B cell (primary cell): Measurements from ENCODE around the gene ADORA2A. TPM values are rescaled to one million over a fixed set of nuclear protein-coding genes. Genes with fewer than 3 reads are reported as not detected.
A peak's percentile ranks its signal among the peaks of the same experiment; 100 is the strongest.

ENCODE experiments used
- ATAC-seq: fragments of 200-7000 bp; cut with Tn5 transposase; one replicate; pipeline ENCODE4 v1.10.0; 2021; ENCODE audit warnings: low read depth, mild to moderate bottlenecking, moderate number of reproducible peaks, moderate library complexity
- CTCF ChIA-PET: fragments of 350-600 bp; sonication (Branson Sonifier 250); formaldehyde crosslinking; loops from one replicate; lab custom pipeline; 2021; ENCODE audit warnings: antibody characterized with exemption, inconsistent platforms; lab: Charles Lee
- POLR2A ChIA-PET: fragments of 350-600 bp; sonication (Branson Sonifier 250); formaldehyde crosslinking; loops from one replicate; lab custom pipeline; 2021; ENCODE audit warnings: antibody characterized with exemption; lab: Charles Lee
- DNase-seq: peaks from one replicate; pipeline ENCODE4 v3.0.0; 2013
- H2AFZ ChIP-seq: 2 replicates; pipeline ENCODE4 v1.6.1; 2012; ENCODE audit warnings: mild to moderate bottlenecking, low read depth, low read length; ENCODE audit not compliant: insufficient read depth, poor library complexity, severe bottlenecking
- H3K27ac ChIP-seq, 2 donors: 1 replicate in 1 of 2; 2 replicates in 1 of 2; pipeline ENCODE4 v1.5.1; 2012 to 2013; ENCODE audit warnings: low read length in 2 of 2, mild to moderate bottlenecking in 2 of 2, moderate library complexity in 1 of 2
- H3K27me3 ChIP-seq, 4 experiments: fragments of 200-600 bp in 1 of 4; sonication (generic) in 1 of 4; replicated peaks in 1 of 4; 1 replicate in 2 of 4; 2 replicates in 2 of 4; pipeline versions ENCODE4 v1.6.1 to v1.7.0; 2013 to 2016; ENCODE audit warnings: low read length in 3 of 4, mild to moderate bottlenecking in 2 of 4, mixed read lengths in 1 of 4, moderate library complexity in 1 of 4; ENCODE audit not compliant: insufficient read depth in 4 of 4, control insufficient read depth in 3 of 4; ENCODE audit errors: control extremely low read depth in 1 of 4
- H3K36me3 ChIP-seq, 2 experiments: replicated peaks in 1 of 2; 1 replicate in 1 of 2; 2 replicates in 1 of 2; pipeline versions ENCODE4 v1.6.1 to v1.7.1; 2013; ENCODE audit warnings: low read length in 1 of 2; ENCODE audit not compliant: insufficient read depth in 2 of 2, control insufficient read depth in 1 of 2; ENCODE audit errors: control extremely low read depth in 1 of 2, extremely low read depth in 1 of 2
- H3K4me1 ChIP-seq, 2 donors: fragments of 200-600 bp in 1 of 2; sonication (generic) in 1 of 2; 1 replicate in 1 of 2; 2 replicates in 1 of 2; pipeline versions ENCODE4 v1.5.1 to v1.6.1; 2013 to 2017; ENCODE audit warnings: low read length in 2 of 2; ENCODE audit not compliant: control insufficient read depth in 2 of 2, insufficient read depth in 2 of 2
- H3K4me2 ChIP-seq: replicated peaks from 2 replicates; pipeline ENCODE3; 2012; ENCODE audit warnings: mild to moderate bottlenecking, low read depth, low read length; ENCODE audit not compliant: poor library complexity, severe bottlenecking
- H3K4me3 ChIP-seq, 5 experiments: fragments of 200-600 bp in 1 of 5; sonication (generic) in 1 of 5; 1 replicate in 3 of 5; 2 replicates in 2 of 5; pipeline versions ENCODE4 v1.5.1 to v1.7.0; 2011 to 2016; ENCODE audit warnings: low read length in 4 of 5, mild to moderate bottlenecking in 4 of 5, low read depth in 2 of 5, control low read depth in 1 of 5, moderate library complexity in 1 of 5; ENCODE audit not compliant: insufficient read depth in 1 of 5; ENCODE audit errors: control extremely low read depth in 1 of 5, extremely low read depth in 1 of 5
- H3K79me2 ChIP-seq: fragments of 200-600 bp; sonication (generic); one replicate; pipeline ENCODE4 v1.6.0; 2016; ENCODE audit warnings: low read length; ENCODE audit not compliant: control insufficient read depth, insufficient read depth
- H3K9ac ChIP-seq: fragments of 200-600 bp; sonication (generic); 2 replicates; pipeline ENCODE4 v1.6.1; 2017; ENCODE audit warnings: mild to moderate bottlenecking, low read length, moderate library complexity
- H3K9me3 ChIP-seq, 3 donors: one replicate each; pipeline versions ENCODE4 v1.6.1 to v1.7.1; 2013; ENCODE audit warnings: low read length in 2 of 3; ENCODE audit not compliant: control insufficient read depth in 2 of 3, insufficient read depth in 1 of 3; ENCODE audit errors: control extremely low read depth in 1 of 3
- H4K20me1 ChIP-seq: 2 replicates; pipeline ENCODE4 v1.6.0; 2012; ENCODE audit warnings: mild to moderate bottlenecking, low read length; ENCODE audit not compliant: insufficient read depth, control insufficient read depth, poor library complexity, severe bottlenecking
- H3K27ac Mint-ChIP-seq: one replicate; pipeline ENCODE4 v1.8.0; 2021; ENCODE audit warnings: mixed read lengths
- H3K27me3 Mint-ChIP-seq: one replicate; pipeline ENCODE4 v1.8.0; 2021; ENCODE audit warnings: mixed read lengths
- H3K4me1 Mint-ChIP-seq: one replicate; pipeline ENCODE4 v1.8.0; 2021; ENCODE audit warnings: mixed read lengths
- H3K4me3 Mint-ChIP-seq: one replicate; pipeline ENCODE4 v1.8.0; 2021; ENCODE audit warnings: mixed read lengths
- H3K9me3 Mint-ChIP-seq: one replicate; pipeline ENCODE4 v1.8.0; 2022; ENCODE audit warnings: mixed read lengths; ENCODE audit not compliant: insufficient read depth
- EZH2 ChIP-seq: IDR thresholded peaks from 2 replicates; pipeline ENCODE4 v1.6.1; 2012; ENCODE audit warnings: borderline replicate concordance, low read depth, mild to moderate bottlenecking, moderate library complexity, low read length; ENCODE audit not compliant: insufficient read depth, poor library complexity, severe bottlenecking
- WGBS: methylation state at CpG from one replicate; pipeline ENCODE4 v1.1.5; 2013; ENCODE audit warnings: missing lambda C conversion rate; ENCODE audit not compliant: insufficient coverage; 5-methylcytosine and 5-hydroxymethylcytosine counted together
- intact Hi-C: fragments of 100-400 bp; cut with micrococcal nuclease; formaldehyde crosslinking; loops from one replicate; pipeline ENCODE4 v1.10.0; 2022
- polyA plus RNA-seq: library from polyadenylated mRNA; depleted of rRNA; stranded (reverse); fragments of >200 nt; gene quantifications from 2 replicates; pipeline ENCODE4 v1.2.3, GENCODE V29; 2012
- total RNA-seq, 2 donors: library from RNA; stranded (reverse); fragments of 120-200 nt in 1 of 2; gene quantifications; 1 replicate in 1 of 2; 2 replicates in 1 of 2; pipeline versions ENCODE4 v1.2.3 to v1.2.4, GENCODE V29; 2013 to 2022
- TF ChIP-seq, protein P1 (sequence below): fragments of 200-600 bp; IDR thresholded peaks from one replicate; pipeline ENCODE4 v1.8.0; 2022; ENCODE audit warnings: antibody characterized with exemption, mild to moderate bottlenecking

Gene ADORA2A
- total and polyA plus RNA-seq, 2 donors (not counting 1 experiment from before 2014, with no cell fraction given) = 30.5 to 45.4 TPM

DNA sequence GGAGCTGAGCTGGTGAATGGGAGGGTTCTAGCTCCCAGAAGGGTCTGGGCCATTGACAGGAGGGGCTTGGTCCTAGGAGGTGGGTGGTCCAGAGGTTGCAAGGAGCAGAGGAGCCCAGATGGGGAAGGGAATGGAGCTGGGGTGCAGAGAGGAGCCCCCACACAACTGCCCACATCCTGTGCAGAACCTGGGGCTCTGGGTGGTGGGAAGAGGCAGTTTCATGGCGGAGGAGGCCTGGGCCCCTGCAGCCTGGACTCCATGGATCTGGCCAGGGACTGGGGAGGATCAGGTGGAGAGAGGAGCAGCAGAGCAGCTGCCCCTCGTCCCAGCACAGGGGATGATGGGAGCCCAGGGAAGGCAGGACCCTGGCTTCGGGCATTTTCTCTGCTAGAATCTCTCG is 963 bp upstream of the ADORA2A start:
- Mint-ChIP-seq H3K4me3 (peak overlapping the region; percentile 83), H3K27me3 (no peaks in the 10 kb centered on the region), H3K4me1 (peaks cover 71% of the 10 kb centered on the region), H3K9me3 (no peaks in the 10 kb centered on the region), H3K27ac (peak overlapping the region; percentile 99)
- ATAC-seq = no peak
- ChIA-PET POLR2A (interaction anchor here (1.3 to 3.8 kb wide), 3 partner anchors 10 to 582 kb away, joined by 3 to 42 read pairs (median 14); partner anchors contain the start of gene GUCD1), CTCF (interaction anchor here (1.1 to 14.5 kb wide), 5 partner anchors 9 to 112 kb away, joined by 3 to 173 read pairs (median 147); no protein-coding TSS in a partner anchor)
- Histone ChIP-seq H3K27ac (peak overlapping the region; percentile 98 to 99), H3K9ac (peak overlapping the region; percentile 66), H3K27me3 (peaks cover 0 to 3% (median 0%) of the 10 kb centered on the region in 4 experiments), H4K20me1 (no peaks in the 10 kb centered on the region), H3K4me2 (peak overlapping the region; percentile 84), H3K4me3 (peak overlapping the region in 3 of 5 experiments; percentile 59 to 66 (median 65)), H3K4me1 (peaks cover 64 to 79% of the 10 kb centered on the region in 2 donors), H3K9me3 (peaks cover 0 to 2% (median 0%) of the 10 kb centered on the region in 3 donors), H3K36me3 (peaks cover 0 to 3% of the 10 kb centered on the region in 2 experiments), H3K79me2 (peaks cover 82% of the 10 kb centered on the region), H2AFZ (no peak overlapping the region)
- intact Hi-C loops = loop anchor here (2.0 kb wide), 1 partner anchor 128 kb away; the partner anchor contains the start of genes GUCD1 and SNRPD3
- TF ChIP-seq, protein P1, sequence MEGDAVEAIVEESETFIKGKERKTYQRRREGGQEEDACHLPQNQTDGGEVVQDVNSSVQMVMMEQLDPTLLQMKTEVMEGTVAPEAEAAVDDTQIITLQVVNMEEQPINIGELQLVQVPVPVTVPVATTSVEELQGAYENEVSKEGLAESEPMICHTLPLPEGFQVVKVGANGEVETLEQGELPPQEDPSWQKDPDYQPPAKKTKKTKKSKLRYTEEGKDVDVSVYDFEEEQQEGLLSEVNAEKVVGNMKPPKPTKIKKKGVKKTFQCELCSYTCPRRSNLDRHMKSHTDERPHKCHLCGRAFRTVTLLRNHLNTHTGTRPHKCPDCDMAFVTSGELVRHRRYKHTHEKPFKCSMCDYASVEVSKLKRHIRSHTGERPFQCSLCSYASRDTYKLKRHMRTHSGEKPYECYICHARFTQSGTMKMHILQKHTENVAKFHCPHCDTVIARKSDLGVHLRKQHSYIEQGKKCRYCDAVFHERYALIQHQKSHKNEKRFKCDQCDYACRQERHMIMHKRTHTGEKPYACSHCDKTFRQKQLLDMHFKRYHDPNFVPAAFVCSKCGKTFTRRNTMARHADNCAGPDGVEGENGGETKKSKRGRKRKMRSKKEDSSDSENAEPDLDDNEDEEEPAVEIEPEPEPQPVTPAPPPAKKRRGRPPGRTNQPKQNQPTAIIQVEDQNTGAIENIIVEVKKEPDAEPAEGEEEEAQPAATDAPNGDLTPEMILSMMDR = no peak
- no peak for TF ChIP-seq EZH2
- peak; percentile 38 for DNase-seq
- WGBS = 100% methylated on average over 1 of the region's 4 CpGs

DNA sequence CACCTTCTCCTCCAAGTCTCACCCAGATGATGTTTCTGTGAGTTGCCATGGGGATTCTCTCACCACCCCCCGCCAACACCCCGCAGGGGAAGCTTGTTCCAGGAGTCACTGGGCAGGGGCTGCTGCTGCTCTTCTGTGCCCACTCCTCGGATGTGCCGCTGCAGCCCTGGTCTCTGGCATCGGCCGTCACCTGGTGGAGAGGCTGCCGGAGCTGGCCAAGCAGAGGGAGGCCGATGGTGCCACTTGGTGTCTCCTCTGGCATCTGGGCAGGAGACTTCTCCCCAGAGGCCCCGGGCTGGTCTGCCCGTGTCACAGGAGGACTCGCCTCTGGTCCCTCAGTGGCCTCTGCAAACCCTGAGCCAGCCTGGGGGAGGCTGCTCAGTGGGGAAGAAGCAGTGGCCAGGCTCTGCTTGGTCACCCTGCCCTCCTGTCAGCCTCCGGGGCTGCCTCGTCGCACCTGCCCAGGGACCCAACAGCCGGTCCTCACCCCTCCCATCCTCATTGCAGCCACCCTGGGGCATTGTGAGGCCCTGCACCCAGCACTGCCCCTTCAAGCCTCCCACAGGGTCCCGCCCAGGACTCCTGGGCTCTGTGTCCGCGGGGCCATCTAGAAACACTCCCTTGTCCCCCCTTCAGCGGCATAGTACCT is 424 bp upstream of the ADORA2A start:
- Mint-ChIP-seq H3K9me3 (no peaks in the 10 kb centered on the region), H3K27me3 (no peaks in the 10 kb centered on the region), H3K27ac (peak overlapping the region; percentile 99), H3K4me1 (peaks cover 76% of the 10 kb centered on the region), H3K4me3 (peak overlapping the region; percentile 83)
- peak overlapping the region; percentile 80 for H2AFZ ChIP-seq
- TF ChIP-seq, protein P1 = no peak
- TF ChIP-seq EZH2 = no peak
- peak overlapping the region; percentile 84 for H3K4me2 ChIP-seq
- H3K4me1 ChIP-seq = peaks cover 70 to 81% of the 10 kb centered on the region in 2 donors
- POLR2A ChIA-PET = interaction anchor here (0.6 to 3.8 kb wide), 6 partner anchors 10 to 583 kb away, joined by 3 to 42 read pairs (median 4); partner anchors contain the start of gene GUCD1
- WGBS = 45% methylated on average over 19 of the region's 19 CpGs
- peak overlapping the region in 4 of 5 experiments; percentile 59 to 67 (median 66) for H3K4me3 ChIP-seq
- H3K9ac ChIP-seq = peak overlapping the region; percentile 66
- peak overlapping the region; percentile 98 to 99 for H3K27ac ChIP-seq
- no peaks in the 10 kb centered on the region for H4K20me1 ChIP-seq
- H3K27me3 ChIP-seq = peaks cover 0 to 3% (median 0%) of the 10 kb centered on the region in 4 experiments
- no peak for ATAC-seq
- intact Hi-C loops = loop anchor here (1.0 to 2.0 kb wide), 3 partner anchors 11 to 128 kb away; partner anchors contain the start of genes GUCD1 and SNRPD3
- H3K9me3 ChIP-seq = no peaks in the 10 kb centered on the region
- DNase-seq = no peak
- peaks cover 87% of the 10 kb centered on the region for H3K79me2 ChIP-seq
- H3K36me3 ChIP-seq = peaks cover 0 to 3% of the 10 kb centered on the region in 2 experiments
- CTCF ChIA-PET = interaction anchor here (1.0 to 14.5 kb wide), 8 partner anchors 8 to 98 kb away, joined by 3 to 173 read pairs (median 15); no protein-coding TSS in a partner anchor
